ENCODE measurements around the gene SMO. TPM values are rescaled to one million over a fixed set of nuclear protein-coding genes. Genes with fewer than 3 reads are reported as not detected.
"Not testable (repeated sequence)": the region's sequence is repeated elsewhere in the genome, so short reads cannot be mapped to it uniquely, and the experiment has no call there.

SMO gene
- total RNA-seq, 1 donor from 2014 or later, result 17.4 TPM

DNA sequence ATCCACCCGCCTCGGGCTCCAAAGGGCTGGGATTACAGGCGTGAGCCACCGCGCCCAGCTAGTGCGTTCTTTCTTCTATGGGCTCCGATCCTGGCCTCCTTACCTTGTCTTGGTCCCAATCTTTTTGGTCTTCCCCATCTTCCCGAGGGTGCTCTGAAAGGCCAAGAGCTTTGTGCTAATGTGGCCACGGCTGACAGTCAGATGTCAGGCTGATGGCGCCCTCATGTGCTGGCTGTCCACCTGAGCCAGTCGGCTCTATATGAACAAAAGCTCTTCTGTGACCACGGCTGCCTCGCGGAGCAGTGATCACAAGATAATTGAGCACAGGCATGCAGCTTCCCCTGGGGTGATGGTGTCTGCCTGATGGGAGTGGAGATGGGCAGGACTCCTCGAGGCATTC is 25.4 kb downstream of the SMO start:
- no peak overlapping the region for H3K4me3 Mint-ChIP-seq (ENCODE audit: unreplicated experiment)
- peaks cover 12% of the 10 kb centered on the region for H3K27me3 Mint-ChIP-seq (ENCODE audit: unreplicated experiment)
- no peaks in the 10 kb centered on the region for H3K9me3 Mint-ChIP-seq (ENCODE audit: unreplicated experiment)
- TF ChIP-seq, protein P1, sequence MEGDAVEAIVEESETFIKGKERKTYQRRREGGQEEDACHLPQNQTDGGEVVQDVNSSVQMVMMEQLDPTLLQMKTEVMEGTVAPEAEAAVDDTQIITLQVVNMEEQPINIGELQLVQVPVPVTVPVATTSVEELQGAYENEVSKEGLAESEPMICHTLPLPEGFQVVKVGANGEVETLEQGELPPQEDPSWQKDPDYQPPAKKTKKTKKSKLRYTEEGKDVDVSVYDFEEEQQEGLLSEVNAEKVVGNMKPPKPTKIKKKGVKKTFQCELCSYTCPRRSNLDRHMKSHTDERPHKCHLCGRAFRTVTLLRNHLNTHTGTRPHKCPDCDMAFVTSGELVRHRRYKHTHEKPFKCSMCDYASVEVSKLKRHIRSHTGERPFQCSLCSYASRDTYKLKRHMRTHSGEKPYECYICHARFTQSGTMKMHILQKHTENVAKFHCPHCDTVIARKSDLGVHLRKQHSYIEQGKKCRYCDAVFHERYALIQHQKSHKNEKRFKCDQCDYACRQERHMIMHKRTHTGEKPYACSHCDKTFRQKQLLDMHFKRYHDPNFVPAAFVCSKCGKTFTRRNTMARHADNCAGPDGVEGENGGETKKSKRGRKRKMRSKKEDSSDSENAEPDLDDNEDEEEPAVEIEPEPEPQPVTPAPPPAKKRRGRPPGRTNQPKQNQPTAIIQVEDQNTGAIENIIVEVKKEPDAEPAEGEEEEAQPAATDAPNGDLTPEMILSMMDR (IDR thresholded peaks at IDR 0.05; ENCODE audit: unreplicated experiment), result no peak
- H3K27ac Mint-ChIP-seq (ENCODE audit: unreplicated experiment), result no peak overlapping the region
- DNase-seq (ENCODE audit: low spot score), result no peak
- H3K36me3 Mint-ChIP-seq (ENCODE audit: low read depth, unreplicated experiment), result peaks cover 26% of the 10 kb centered on the region
- peaks cover 4% of the 10 kb centered on the region for H3K4me1 Mint-ChIP-seq (ENCODE audit: unreplicated experiment)

DNA sequence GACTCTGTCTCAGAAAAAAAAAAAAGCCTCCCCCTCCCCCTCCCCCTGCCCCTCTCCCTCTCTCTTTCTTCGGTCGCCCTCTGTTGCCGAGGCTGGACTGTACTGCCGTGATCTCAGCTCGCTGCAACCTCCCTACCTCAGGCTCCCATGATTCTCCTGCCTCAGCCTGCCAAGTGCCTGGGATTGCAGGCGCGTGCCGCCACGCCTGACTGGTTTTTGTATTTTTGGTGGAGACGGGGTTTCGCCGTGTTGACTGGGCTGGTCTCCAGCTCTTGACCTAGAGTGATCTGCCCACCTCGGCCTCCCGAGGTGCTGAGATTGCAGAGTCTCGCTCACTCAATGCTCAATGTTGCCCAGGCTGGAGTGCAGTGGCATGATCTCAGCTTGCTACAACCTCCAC is 27.3 kb downstream of the SMO start:
- H3K4me1 Mint-ChIP-seq (ENCODE audit: unreplicated experiment); H3K27me3 Mint-ChIP-seq (ENCODE audit: unreplicated experiment); H3K4me3 Mint-ChIP-seq (ENCODE audit: unreplicated experiment); H3K9me3 Mint-ChIP-seq (ENCODE audit: unreplicated experiment); H3K27ac Mint-ChIP-seq (ENCODE audit: unreplicated experiment); DNase-seq (ENCODE audit: low spot score): not testable (repeated sequence)
- H3K36me3 Mint-ChIP-seq (ENCODE audit: low read depth, unreplicated experiment), result peaks cover 21% of the 10 kb centered on the region

DNA sequence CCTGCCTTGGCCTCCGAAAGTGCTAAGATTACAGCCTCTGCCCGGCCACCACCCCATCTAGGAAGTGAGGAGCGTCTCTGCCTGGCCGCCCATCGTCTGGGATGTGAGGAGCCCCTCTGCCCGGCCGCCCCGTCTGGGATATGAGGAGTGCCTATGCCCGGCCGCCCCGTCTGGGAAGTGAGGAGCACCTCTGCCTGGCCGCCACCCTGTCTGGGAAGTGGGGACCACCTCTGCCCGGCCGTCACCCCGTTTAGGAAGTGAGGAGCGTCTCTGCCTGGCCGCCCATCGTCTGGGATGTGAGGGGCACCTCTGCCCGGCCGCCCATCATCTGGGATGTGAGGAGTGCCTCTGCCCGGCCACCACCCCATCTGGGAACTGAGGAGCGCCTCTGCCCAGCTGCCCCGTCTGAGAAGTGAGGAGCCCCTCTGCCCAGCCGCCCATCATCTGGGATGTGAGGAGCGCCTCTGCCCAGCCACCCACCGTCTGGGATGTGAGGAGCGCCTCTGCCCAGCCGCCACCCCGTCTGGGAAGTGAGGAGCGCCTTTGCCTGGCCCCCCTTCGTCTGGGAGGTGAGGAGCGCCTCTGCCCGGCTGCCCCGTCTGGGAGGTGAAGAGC is 27.8 kb downstream of the SMO start:
- not testable (repeated sequence) for H3K27me3 Mint-ChIP-seq (ENCODE audit: unreplicated experiment); H3K4me1 Mint-ChIP-seq (ENCODE audit: unreplicated experiment); H3K4me3 Mint-ChIP-seq (ENCODE audit: unreplicated experiment); DNase-seq (ENCODE audit: low spot score); H3K27ac Mint-ChIP-seq (ENCODE audit: unreplicated experiment); H3K9me3 Mint-ChIP-seq (ENCODE audit: unreplicated experiment)
- H3K36me3 Mint-ChIP-seq (ENCODE audit: low read depth, unreplicated experiment), result peaks cover 20% of the 10 kb centered on the region

GRCh38 chr7:129216821-129217416 is 28.5 kb downstream of the SMO start:
- H3K27me3 Mint-ChIP-seq (ENCODE audit: unreplicated experiment); H3K27ac Mint-ChIP-seq (ENCODE audit: unreplicated experiment); H3K9me3 Mint-ChIP-seq (ENCODE audit: unreplicated experiment); H3K4me1 Mint-ChIP-seq (ENCODE audit: unreplicated experiment); DNase-seq (ENCODE audit: low spot score): not testable (repeated sequence)
- Mint-ChIP-seq H3K4me3 (ENCODE audit: unreplicated experiment) (peak overlapping the region; percentile 17), H3K36me3 (ENCODE audit: low read depth, unreplicated experiment) (peaks cover 18% of the 10 kb centered on the region)

- H3K27ac Mint-ChIP-seq (ENCODE audit: unreplicated experiment), result no peak overlapping the region
- peaks cover 18% of the 10 kb centered on the region for H3K4me1 Mint-ChIP-seq (ENCODE audit: unreplicated experiment)
- peaks cover 16% of the 10 kb centered on the region for H3K36me3 Mint-ChIP-seq (ENCODE audit: low read depth, unreplicated experiment)
- DNase-seq (ENCODE audit: low spot score), result peak; percentile 86
- H3K27me3 Mint-ChIP-seq (ENCODE audit: unreplicated experiment), result peaks cover 5% of the 10 kb centered on the region
- H3K4me3 Mint-ChIP-seq (ENCODE audit: unreplicated experiment), result no peak overlapping the region
- TF ChIP-seq, protein P1 (IDR thresholded peaks at IDR 0.05; ENCODE audit: unreplicated experiment), result peak; percentile 97
- no peaks in the 10 kb centered on the region for H3K9me3 Mint-ChIP-seq (ENCODE audit: unreplicated experiment)
These were observed 30.2 kb downstream of the SMO start for GRCh38 chr7:129218514-129219062.

DNA sequence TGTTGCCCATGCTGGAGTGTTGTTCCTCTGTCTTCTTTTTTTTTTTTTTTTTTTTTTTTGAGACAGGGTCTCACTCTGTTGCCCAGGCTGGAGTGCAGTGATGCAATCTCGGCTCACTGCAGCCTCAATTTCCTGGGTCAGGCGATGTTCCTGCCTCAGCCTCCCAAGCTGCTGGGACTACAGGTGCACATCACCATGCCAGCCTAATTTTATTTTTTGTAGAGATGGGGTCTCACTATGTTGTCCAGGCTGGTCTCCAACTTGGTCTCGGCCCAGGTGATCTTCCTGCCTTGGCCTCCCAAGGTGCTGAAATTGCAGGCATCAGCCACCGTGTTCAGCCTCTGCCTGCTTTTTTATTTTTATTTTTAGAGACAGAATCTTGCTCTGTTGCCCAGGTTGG is 30.7 kb downstream of the SMO start:
- not testable (repeated sequence) for DNase-seq (ENCODE audit: low spot score); H3K27me3 Mint-ChIP-seq (ENCODE audit: unreplicated experiment); H3K4me3 Mint-ChIP-seq (ENCODE audit: unreplicated experiment); H3K9me3 Mint-ChIP-seq (ENCODE audit: unreplicated experiment); H3K27ac Mint-ChIP-seq (ENCODE audit: unreplicated experiment)
- Mint-ChIP-seq H3K36me3 (ENCODE audit: low read depth, unreplicated experiment) (peaks cover 16% of the 10 kb centered on the region), H3K4me1 (ENCODE audit: unreplicated experiment) (peaks cover 20% of the 10 kb centered on the region)

GRCh38 chr7:129222064-129222463 is 33.6 kb downstream of the SMO start:
- Mint-ChIP-seq H3K4me3 (ENCODE audit: unreplicated experiment) (no peak overlapping the region), H3K36me3 (ENCODE audit: low read depth, unreplicated experiment) (peaks cover 7% of the 10 kb centered on the region), H3K9me3 (ENCODE audit: unreplicated experiment) (no peaks in the 10 kb centered on the region), H3K4me1 (ENCODE audit: unreplicated experiment) (peaks cover 36% of the 10 kb centered on the region), H3K27ac (ENCODE audit: unreplicated experiment) (peak overlapping the region; percentile 88), H3K27me3 (ENCODE audit: unreplicated experiment) (peaks cover 10% of the 10 kb centered on the region)
- TF ChIP-seq, protein P1 (IDR thresholded peaks at IDR 0.05; ENCODE audit: unreplicated experiment), result no peak
- peak; percentile 21 for DNase-seq (ENCODE audit: low spot score)
